ENCODE measurements around the gene SPRTN.

DNA sequence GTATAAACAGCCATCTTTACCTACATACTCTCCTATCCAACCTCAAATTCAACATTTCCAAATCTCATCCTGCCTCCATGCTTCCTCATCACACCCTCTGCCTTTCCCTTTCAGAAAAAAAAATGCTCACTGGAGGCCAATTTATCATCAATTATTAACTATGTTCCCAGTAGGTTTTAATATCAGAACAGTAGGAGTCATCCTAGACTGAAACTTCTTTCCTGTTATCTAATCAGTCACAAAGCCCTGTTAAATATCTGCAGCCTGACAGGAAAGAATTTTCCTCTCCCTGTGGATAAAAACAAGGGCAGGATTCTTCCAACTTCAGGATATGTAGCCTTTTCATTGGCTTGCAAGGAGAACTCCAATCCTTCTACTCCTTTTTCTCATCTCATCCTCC is 55.6 kb downstream of the SPRTN start:
- TF ChIP-seq, protein P1, sequence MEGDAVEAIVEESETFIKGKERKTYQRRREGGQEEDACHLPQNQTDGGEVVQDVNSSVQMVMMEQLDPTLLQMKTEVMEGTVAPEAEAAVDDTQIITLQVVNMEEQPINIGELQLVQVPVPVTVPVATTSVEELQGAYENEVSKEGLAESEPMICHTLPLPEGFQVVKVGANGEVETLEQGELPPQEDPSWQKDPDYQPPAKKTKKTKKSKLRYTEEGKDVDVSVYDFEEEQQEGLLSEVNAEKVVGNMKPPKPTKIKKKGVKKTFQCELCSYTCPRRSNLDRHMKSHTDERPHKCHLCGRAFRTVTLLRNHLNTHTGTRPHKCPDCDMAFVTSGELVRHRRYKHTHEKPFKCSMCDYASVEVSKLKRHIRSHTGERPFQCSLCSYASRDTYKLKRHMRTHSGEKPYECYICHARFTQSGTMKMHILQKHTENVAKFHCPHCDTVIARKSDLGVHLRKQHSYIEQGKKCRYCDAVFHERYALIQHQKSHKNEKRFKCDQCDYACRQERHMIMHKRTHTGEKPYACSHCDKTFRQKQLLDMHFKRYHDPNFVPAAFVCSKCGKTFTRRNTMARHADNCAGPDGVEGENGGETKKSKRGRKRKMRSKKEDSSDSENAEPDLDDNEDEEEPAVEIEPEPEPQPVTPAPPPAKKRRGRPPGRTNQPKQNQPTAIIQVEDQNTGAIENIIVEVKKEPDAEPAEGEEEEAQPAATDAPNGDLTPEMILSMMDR (IDR thresholded peaks at IDR 0.05), result no peak
- no peak for TF ChIP-seq ZFX (IDR thresholded peaks at IDR 0.05; ENCODE audit: borderline replicate concordance)
